GM06990 (cell line): ENCODE results near the gene STEAP1.

Source experiments
- DNase-seq: peaks from one replicate; pipeline ENCODE4 v3.0.0-alpha.2; 2011; ENCODE audit not compliant: insufficient read length; ENCODE audit errors: extremely low read depth
- H3K27me3 ChIP-seq: replicated peaks from 2 replicates; pipeline ENCODE4 v1.6.0; 2011; ENCODE audit warnings: low read length; ENCODE audit not compliant: control insufficient read depth, insufficient read depth
- H3K36me3 ChIP-seq: 2 replicates; pipeline ENCODE4 v1.5.1; 2011; ENCODE audit warnings: low read length; ENCODE audit not compliant: control insufficient read depth, insufficient read depth
- H3K4me3 ChIP-seq: replicated peaks from 2 replicates; pipeline ENCODE4 v1.5.1; 2011; ENCODE audit warnings: low read depth, mild to moderate bottlenecking, control low read depth, low read length
- CTCF ChIP-seq: IDR thresholded peaks from 2 replicates; pipeline ENCODE4 v1.5.1; 2011; ENCODE audit warnings: low read length, control low read depth, mild to moderate bottlenecking, inconsistent platforms; ENCODE audit not compliant: insufficient read depth, poor library complexity, severe bottlenecking

Gene STEAP1

DNA sequence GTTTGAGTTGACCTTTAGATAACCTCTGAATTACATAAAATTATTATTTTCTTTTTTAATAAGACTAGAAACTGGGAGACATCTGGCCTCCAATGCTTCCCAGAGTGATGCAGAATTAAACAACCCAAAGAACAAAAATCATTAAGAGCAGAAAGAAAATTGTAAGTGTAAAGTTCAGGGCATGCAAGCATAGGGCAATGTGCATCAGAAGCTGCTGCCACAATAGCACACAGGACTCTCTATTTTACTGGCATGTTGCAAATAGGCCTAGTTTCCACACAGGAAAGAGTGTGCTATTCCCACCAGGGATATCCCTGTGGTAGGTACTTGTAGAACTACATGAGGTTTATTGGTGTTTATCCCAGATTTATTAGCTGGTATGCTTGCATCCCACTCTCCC, 36.7 kb downstream of the STEAP1 start:
- no peak for TF ChIP-seq CTCF
- Histone ChIP-seq H3K4me3 (no peak overlapping the region), H3K36me3 (no peaks in the 10 kb centered on the region), H3K27me3 (no peaks in the 10 kb centered on the region)
- DNase-seq = no peak

- Histone ChIP-seq H3K4me3 (no peak overlapping the region), H3K27me3 (no peaks in the 10 kb centered on the region), H3K36me3 (no peaks in the 10 kb centered on the region)
- DNase-seq = no peak
- no peak for TF ChIP-seq CTCF
These were observed 37.4 kb downstream of the STEAP1 start for GRCh38 chr7:90191648-90192047.

GRCh38 chr7:90192876-90193750, 38.8 kb downstream of the STEAP1 start:
- no peak overlapping the region for H3K4me3 ChIP-seq
- no peak for TF ChIP-seq CTCF
- H3K27me3 ChIP-seq = no peaks in the 10 kb centered on the region
- H3K36me3 ChIP-seq = no peaks in the 10 kb centered on the region
- no peak for DNase-seq

DNA sequence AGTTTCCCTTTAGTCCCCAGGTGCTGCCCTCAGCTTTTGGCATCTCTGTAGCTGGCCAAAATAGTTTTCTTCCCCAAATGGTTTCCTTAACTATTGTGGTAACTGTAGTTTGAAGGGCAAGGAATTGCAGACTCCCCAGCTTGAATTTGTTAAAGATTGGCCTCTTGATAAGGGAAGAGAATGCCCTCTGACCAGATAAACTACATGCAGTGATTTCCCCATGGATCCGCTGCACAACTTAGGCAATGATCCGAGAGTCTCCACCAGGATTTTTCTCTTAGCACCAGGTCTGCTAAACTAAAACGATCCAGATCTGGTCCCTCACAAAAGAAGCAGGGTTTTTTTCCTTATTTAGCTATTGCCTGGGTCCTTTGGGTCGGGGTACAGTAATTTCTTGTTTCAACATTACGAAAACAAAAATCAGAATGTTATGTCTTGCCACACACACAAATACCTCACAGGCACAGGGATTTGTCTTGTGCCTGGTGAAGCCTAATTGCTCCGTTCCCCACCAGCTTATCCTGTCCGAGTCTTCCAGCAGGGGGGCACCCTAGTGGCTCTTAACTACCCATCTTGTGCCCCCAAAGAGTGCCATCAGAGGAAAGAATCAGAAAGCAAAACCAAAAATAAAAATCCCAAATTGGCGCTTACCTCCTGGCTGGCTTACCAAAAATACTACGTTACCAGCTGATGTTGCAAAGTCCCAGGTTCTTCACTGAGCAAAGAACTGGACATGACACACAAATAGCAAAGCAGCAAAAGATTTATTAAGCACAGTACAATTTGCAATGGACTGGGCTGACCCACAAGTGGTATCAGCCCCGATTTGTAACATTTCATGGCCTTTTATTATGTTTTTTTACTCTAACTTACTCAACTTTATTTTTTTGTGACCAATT, 40.9 kb downstream of the STEAP1 start:
- no peak overlapping the region for H3K4me3 ChIP-seq
- DNase-seq = no peak

DNA sequence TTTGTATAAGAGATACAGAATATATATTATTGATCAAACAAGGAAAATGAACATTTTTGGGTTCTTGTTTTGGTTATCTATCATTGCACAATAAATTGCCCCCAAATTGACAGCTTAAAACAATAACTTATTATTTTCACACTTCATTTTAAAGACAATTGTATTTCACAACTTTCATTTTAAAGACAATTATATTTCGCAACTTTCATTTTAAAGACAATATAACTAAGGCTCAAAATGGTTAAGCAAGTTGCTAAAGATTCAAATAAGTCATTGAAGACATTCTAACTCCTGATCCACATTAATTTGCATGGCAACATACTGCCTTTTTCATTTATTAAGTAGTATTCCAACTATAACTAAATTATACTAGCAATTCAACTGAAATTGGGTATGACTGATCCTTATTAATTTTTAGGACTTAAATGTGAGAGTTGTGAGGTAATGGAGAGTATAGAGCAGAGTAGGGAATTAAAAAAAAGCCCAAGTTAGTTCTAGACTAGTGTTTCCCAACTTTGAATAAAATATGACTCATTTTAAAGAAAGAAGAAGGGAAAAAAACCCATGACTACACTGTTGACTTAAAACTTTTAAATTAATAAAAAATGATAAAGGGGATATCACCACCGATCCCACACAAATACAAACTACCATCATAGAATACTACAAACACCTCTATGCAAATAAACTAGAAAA, 47.4 kb downstream of the STEAP1 start:
- no peak for DNase-seq
- Histone ChIP-seq H3K27me3 (no peaks in the 10 kb centered on the region), H3K4me3 (no peak overlapping the region), H3K36me3 (no peaks in the 10 kb centered on the region)
- TF ChIP-seq CTCF = no peak

More for the DNA sequence above, 40.9 kb downstream of the STEAP1 start:
- no peak for TF ChIP-seq CTCF
- H3K36me3 ChIP-seq = no peaks in the 10 kb centered on the region
- H3K27me3 ChIP-seq = no peaks in the 10 kb centered on the region
